Endothelial cell (in vitro differentiated cells): ENCODE results near the gene C1QTNF6. TPM values are rescaled to one million over a fixed set of nuclear protein-coding genes. Genes with fewer than 3 reads are reported as not detected.
A peak's percentile ranks its signal among the peaks of the same experiment; 100 is the strongest.

ENCODE experiments used
- DNase-seq: peaks from one replicate; pipeline ENCODE4 v3.0.0; 2021; ENCODE audit warnings: low spot score
- H3K27ac Mint-ChIP-seq: one replicate; pipeline ENCODE4 v1.8.0; 2021; ENCODE audit warnings: mixed read lengths, inconsistent platforms; ENCODE audit not compliant: unreplicated experiment
- H3K27me3 Mint-ChIP-seq: one replicate; pipeline ENCODE4 v1.8.0; 2021; ENCODE audit warnings: mild to moderate bottlenecking, moderate library complexity, mixed read lengths, inconsistent platforms; ENCODE audit not compliant: unreplicated experiment
- H3K36me3 Mint-ChIP-seq: one replicate; pipeline ENCODE4 v1.8.0; 2021; ENCODE audit warnings: mild to moderate bottlenecking, low read depth, mixed read lengths, inconsistent platforms; ENCODE audit not compliant: unreplicated experiment
- H3K4me1 Mint-ChIP-seq: one replicate; pipeline ENCODE4 v1.8.0; 2021; ENCODE audit warnings: mild to moderate bottlenecking, mixed read lengths, inconsistent platforms; ENCODE audit not compliant: unreplicated experiment
- H3K4me3 Mint-ChIP-seq: one replicate; pipeline ENCODE4 v1.8.0; 2021; ENCODE audit warnings: mild to moderate bottlenecking, mixed read lengths, inconsistent platforms; ENCODE audit not compliant: unreplicated experiment
- H3K9me3 Mint-ChIP-seq: one replicate; pipeline ENCODE4 v1.8.0; 2021; ENCODE audit warnings: mixed read lengths, inconsistent platforms; ENCODE audit not compliant: unreplicated experiment
- CTCF ChIP-seq: fragments of 200-600 bp; sonication (generic); IDR thresholded peaks from one replicate; pipeline ENCODE4 v1.5.0; 2021; ENCODE audit warnings: antibody characterized with exemption; ENCODE audit not compliant: unreplicated experiment
- total RNA-seq: library from RNA; stranded (reverse); fragmentation: NEBNext Ultra II Directional; extraction: Animal tissue kit (Norgen Biotek cat#: 25700); gene quantifications from one replicate; pipeline ENCODE4 v1.2.1, GENCODE V29; 2021; ENCODE audit not compliant: unreplicated experiment

Gene C1QTNF6
- total RNA-seq, 1 donor from 2014 or later: 32.7 TPM

DNA sequence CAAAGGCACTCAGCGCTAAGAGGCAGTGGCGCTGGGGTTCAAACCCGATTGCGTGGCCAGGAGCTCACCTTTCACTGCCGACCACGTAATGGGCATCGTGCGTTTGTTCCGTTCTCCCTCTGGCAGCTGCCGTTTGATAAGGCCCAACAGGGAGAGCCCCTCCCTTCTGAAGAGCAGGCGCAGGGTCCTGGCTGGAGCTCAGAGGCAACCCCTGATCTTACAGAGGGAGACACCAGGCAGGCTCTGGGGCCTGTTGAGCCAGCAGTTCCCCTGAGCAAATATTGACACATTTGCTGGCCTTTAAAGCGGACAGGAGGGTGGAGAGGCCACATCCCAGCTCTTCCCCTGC lies 11.7 kb upstream of the C1QTNF6 start:
- Mint-ChIP-seq H3K36me3 (peaks cover 1% of the 10 kb centered on the region), H3K27me3 (peaks cover 4% of the 10 kb centered on the region), H3K27ac (no peak overlapping the region), H3K9me3 (no peaks in the 10 kb centered on the region), H3K4me3 (no peak overlapping the region), H3K4me1 (peaks cover 3% of the 10 kb centered on the region)
- peak; percentile 33 for TF ChIP-seq CTCF
- no peak for DNase-seq

GRCh38 chr22:37199103-37199759 lies 11.2 kb upstream of the C1QTNF6 start:
- H3K9me3 Mint-ChIP-seq: no peaks in the 10 kb centered on the region
- peaks cover 3% of the 10 kb centered on the region for H3K4me1 Mint-ChIP-seq
- peak overlapping the region; percentile 83 for H3K27ac Mint-ChIP-seq
- peaks cover 4% of the 10 kb centered on the region for H3K27me3 Mint-ChIP-seq
- peak; percentile 100 for DNase-seq
- H3K4me3 Mint-ChIP-seq: peak overlapping the region; percentile 42
- H3K36me3 Mint-ChIP-seq: peaks cover 5% of the 10 kb centered on the region
- TF ChIP-seq CTCF: peak; percentile 82

DNA sequence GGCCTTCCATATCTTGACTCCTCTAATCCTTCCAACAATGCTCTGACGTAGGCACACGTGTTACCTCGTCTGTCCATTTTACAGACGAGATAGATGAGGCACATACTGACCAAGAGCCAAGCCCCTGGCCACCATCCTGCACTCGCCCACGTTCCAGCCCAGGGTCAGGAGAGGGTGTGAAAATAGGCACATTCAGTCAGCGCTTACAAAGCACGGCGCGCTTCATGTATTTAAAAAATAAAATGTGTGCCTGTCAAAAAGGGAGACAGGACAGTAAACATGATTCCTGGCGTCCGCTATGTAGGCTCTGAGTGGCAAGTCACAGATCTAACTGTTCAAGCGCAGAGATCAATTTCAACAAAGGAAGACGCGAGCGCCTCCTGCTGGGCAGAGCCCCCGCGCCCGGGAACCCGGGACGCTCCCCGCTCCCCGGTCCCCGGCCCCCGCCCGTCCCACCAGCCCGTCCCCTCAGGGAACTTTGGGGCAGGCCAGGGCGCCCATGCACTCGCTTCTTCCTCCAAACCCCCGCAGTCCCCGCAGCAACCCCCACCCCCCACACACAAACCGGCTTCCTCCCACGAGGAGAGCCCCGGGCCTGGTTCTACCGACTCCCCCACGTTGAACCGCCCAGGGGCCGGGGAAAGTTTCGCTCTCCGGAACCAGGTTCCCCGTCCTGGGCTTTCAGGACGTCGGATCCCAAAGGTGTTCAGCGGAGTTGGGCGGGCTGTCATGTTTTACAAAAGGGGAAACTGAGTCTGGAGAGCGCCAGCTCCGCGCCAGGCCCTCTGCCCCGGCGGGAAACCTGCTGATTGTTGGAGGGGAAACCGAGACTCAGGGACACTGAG lies 10.4 kb upstream of the C1QTNF6 start:
- H3K36me3 Mint-ChIP-seq: peaks cover 7% of the 10 kb centered on the region
- no peaks in the 10 kb centered on the region for H3K9me3 Mint-ChIP-seq
- H3K27ac Mint-ChIP-seq: peak overlapping the region; percentile 83
- H3K4me3 Mint-ChIP-seq: peak overlapping the region; percentile 82
- peak; percentile 82 for TF ChIP-seq CTCF
- H3K27me3 Mint-ChIP-seq: peaks cover 4% of the 10 kb centered on the region
- H3K4me1 Mint-ChIP-seq: peaks cover 3% of the 10 kb centered on the region
- DNase-seq: peak; percentile 91

DNA sequence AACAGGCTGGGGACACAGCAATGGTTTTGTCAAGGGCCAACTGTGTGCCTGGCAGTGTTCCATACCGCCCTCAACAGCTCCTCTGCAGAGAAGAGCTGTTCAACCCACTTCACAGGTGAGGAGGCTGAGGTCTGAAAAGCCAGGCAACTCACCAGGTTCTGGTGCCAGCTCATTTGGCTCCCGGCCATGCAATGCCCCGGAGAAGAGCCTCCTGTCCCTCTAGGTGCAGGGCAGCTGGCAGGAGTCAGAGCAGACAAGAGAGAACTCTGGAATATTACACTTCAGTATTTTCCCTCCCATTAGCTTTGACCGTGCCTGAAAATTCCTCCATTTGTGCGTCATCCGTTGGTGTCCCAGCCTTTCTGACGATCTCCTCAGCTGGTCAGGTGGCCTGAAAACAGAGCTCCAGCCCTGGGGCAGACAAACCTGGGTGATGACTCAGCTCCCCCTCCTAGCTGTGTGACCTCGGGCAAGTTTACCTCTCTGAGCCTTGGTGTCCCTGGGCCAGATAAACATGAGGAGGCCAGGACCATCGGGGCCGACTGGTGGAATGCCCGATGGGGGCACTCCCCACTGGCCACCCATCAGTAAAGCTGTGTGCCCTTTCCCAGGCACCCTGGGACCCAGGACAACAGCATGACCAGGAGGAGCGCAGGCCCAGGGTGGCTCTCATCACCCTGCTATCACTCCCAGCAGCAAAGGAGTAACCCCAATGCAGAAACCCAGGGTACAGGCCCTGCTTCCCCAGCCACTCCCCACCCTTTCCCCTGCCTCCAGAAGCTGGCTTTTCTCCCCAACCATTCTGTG lies 9.6 kb upstream of the C1QTNF6 start:
- Mint-ChIP-seq H3K4me1 (peaks cover 3% of the 10 kb centered on the region), H3K27ac (no peak overlapping the region), H3K9me3 (no peaks in the 10 kb centered on the region), H3K27me3 (peaks cover 1% of the 10 kb centered on the region), H3K36me3 (peaks cover 8% of the 10 kb centered on the region), H3K4me3 (peak overlapping the region; percentile 82)
- no peak for TF ChIP-seq CTCF
- DNase-seq: no peak
